ENCODE results near the gene NDUFA7.
"Not testable (repeated sequence)": the region's sequence is repeated elsewhere in the genome, so short reads cannot be mapped to it uniquely, and the experiment has no call there.

NDUFA7 gene

DNA sequence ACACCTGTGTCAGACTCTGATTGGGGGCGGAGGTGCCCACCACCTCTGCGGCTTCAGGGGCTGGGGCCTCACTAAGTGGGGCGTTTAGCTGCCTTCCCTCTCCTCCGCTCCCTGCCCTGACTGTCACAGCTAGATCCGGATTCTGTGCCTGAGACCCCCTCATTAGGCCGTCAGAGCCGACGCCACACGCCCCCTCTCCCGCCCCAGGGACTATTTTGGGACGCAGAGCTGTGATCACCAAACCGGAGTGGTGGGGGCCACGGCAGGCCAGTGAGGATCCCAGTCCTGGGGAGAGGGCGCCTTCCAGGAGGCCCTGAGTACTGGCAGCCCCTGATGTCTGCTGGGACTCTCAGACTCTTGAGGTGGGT lies 21.1 kb upstream of the NDUFA7 start:
- no peak for DNase-seq (ENCODE audit: low read depth in 3 of 3)

DNA sequence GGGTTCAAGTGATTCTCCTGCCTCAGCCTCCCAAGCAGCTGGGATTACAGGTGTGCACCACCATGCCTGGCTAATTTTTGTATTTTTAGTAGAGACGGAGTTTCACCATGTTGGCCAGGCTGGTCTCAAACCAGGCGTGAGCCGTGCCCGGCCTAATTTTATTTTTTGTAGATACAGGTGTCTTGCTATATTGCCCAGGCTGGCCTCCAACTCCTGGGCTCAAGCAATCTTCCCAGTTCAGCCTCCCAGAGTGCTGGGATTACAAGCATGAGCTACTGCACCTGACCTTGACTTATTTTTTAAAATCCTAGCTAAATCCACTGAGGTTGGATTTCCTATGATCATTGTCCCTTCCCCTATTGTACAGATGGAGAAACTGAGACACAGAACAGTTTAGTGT lies 20.3 kb upstream of the NDUFA7 start:
- DNase-seq (ENCODE audit: low read depth in 3 of 3) = not testable (repeated sequence)

DNA sequence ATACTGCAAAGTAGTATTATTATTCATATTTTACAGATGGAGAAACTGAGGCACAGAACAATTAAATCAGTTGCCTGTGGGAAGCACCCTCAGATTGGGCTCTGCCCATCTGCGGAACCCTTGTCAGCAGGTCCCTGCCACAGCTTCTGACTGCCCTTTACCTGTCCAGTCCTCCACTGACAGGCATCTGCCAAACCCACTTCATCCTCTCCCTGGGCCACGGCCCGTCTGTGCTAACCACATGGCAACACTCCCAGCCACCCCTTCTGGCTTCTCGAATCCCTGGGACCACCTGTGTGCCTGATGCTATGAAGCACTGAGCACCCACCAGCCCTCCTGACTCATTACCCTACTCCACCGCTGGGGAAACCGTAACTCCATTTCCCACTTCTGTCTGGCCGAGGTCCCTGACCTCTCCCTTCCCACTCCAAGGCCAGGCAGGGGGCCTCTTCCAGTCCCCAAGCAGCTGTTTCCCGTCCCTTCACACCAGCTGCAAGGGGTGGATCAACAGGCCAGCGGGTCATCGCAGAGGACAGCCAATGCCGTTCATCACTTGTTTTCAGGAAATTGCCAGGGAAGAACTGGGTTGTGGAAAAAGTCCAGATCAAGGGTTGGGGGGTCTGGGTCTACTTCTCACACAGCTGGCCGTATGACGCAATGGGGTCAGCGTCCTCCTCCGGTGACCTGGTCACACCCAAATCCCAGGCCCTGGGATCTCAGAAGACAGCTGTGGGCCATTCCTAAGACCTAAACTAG lies 19.3 kb upstream of the NDUFA7 start:
- no peak for DNase-seq (ENCODE audit: low read depth in 3 of 3)

GRCh38 chr19:8338835-8339234 lies 17.7 kb upstream of the NDUFA7 start:
- no peak for DNase-seq (ENCODE audit: low read depth in 3 of 3)

DNA sequence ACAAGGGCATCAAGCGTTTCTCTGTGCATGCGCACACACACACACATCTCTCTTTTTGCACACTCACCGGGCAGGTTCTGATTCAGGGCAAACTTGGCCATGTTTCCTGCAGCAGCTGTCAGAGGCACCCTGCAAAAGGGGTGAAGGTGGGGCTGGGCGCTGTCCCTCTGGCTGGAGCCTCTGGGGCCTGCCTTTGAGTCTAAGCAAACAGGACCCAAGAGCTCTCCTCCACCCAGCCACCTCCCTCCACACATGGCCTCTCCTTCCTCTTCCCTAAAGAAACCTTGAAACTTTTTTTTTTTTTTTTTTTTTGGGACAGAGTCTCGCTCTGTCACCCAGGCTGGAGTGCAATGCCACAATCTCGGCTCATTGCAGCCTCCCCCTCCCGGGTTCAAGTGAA lies 16.6 kb upstream of the NDUFA7 start:
- no peak for DNase-seq (ENCODE audit: low read depth in 3 of 3)

DNA sequence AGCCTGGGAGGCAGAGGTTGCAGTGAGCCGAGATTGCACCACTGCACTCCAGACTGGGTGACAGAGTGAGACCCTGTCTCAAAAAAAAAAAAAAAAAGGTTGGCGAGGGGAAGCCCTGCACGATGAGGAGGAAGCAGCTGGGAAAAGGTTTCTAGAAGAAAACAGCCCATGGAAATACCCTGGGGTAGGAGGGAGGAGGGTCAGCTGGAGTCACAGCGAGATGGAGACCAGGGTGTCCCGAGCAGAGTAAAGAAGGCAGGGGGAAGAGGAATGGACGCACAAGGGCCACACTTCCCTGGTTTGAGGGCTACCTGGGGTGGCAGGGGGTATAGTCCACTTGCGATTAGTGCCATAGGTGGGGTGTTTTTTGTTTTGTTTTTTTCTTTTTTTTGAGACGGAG lies 15.5 kb upstream of the NDUFA7 start:
- no peak for DNase-seq (ENCODE audit: low read depth in 3 of 3)

DNA sequence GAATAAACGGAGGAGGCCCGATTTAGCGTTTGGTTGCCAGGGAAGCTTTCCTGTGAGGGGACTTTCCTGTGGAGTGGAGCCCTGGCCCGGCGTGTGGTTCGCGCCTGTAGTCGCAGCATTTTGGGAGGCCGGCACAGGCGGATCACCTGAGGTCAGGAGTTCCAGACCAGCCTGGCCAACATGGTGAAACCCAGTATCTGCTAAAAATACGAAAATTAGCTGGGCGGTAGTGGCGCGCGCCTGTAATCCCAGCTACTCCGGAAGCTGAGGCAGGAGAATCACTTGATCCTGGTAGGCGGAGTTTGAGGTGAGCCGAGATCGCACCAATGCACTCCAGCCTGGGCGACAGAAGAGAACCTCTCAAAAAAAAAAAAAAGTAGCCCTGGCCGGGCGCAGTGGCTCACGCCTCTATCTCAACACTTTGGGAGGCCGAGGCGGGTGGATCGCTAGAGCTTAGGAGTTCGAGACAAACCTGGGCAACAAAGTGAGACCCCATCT lies 14.9 kb upstream of the NDUFA7 start:
- DNase-seq (ENCODE audit: low read depth in 3 of 3) = no peak

DNA sequence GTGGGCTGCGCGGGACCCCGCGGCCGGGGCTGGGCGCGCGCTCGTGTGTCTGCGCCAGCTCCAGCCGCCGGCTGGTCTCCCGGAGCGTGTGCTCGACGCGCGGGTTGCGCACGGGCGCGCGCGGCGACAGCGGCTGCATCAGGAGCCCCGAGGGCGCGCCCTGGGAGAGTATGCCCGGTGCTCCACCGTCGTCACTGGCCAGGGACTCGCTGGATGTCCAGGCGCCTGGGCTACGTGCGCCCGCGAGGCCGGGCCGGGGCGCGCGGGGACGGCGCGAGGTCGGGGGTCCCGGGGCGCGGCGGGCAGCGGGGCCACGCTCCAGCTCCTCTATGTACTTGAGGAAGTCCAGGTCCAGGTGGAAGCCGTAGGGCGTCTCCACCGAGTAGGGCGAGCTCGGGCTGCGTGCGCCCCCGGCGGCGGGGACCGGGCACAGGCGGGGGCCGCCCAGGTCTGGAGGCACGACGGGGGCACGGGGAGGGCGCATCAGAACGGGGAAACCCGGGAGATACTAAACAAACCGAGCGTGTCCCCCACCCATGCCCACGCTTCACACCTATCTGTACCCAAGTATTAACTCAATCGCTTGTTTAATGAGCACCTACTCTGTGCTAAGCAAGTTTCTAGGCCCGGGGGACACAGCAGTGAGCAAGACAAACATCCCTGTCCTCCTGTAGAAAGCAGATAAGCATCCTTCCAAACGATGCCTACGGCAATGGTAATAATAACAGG lies 14.3 kb upstream of the NDUFA7 start:
- DNase-seq (ENCODE audit: low read depth in 3 of 3) = no peak

DNA sequence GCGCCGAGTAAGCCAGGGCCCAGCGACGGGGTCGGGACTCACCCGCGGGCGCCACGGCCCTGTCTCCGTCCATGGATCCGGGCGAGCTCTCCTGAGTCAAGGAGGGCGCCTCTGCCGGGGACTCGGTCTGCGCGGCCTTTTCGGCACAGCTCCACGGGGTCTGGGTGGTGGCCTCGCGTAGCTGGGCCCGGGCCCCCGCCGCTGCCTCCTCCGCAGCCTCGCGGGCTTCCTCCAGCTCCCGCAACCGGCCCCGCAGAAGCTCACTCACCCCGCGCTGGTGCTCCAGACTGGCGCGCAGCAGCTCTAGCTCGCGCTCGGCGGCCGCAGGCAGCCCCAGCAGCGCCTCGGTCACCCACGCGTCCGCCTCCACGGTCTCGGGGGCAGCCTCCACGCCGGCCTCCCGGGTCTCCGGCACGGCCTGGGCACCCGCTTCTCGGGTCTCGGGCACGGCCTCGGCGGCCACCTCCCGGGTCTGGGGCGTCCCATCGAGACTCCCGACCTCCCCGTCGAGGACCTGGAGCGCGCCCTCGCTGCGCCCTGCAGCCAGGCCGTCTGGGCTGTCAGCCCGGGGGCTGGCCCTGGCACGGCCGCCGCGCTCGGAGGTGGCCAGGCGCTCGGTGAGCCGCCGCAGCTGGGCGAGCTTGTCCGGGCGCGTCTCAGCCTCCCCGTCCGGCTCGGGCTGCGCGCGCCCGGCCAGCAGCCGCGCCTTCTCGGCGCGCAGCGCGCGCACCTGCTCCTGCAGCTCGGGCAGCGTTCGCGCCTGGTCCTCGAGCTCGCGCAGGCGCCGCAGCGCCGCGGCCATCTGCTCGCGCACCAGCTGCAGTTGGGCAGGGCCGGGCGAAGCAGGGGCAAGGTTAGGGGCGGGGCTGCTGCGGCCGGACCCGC lies 13.5 kb upstream of the NDUFA7 start:
- no peak for DNase-seq (ENCODE audit: low read depth in 3 of 3)

- no peak for DNase-seq (ENCODE audit: low read depth in 3 of 3)
Observed at GRCh38 chr19:8333767-8334457, 12.7 kb upstream of the NDUFA7 start.

DNA sequence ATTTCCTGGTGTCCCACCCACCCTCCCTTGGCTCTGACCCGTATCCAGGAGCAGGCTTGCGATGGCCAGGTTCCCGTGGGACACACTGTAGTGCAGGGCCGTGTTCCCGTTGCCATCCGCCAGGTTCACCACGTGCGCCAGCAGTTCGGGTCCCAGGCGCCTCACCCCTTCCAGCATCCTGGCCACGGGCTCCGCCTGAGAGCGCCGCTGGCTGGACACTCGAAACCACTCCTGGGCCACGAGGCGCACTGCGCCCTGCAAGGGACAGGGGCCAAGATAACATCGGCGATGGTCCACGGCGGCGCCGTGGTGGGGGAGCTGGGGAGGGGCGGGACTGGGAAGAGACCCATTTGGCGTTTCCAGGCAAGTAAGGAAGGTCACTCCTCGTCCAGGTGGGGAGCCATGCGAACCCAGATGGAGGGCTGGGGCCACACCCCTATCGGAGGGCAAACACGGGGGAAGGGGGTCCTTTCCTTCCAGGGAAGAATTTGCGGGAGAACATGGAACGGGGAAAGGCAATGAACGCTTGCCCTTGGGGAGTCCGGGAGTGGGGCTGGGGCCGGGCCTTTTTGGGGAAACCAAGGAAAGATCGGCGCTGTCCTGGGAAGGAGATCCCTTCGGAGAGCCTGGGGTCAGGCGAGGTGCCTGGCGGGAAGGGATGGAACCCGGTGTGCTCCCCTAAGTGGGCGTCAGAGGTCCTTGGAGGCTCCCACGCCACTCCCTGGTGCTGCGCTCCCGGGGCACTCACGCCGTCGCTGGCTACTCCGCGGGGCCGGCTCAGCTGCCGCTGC lies 12.0 kb upstream of the NDUFA7 start:
- no peak for DNase-seq (ENCODE audit: low read depth in 3 of 3)

- DNase-seq (ENCODE audit: low read depth in 3 of 3) = no peak
Observed at GRCh38 chr19:8331263-8331845, 10.2 kb upstream of the NDUFA7 start.

DNA sequence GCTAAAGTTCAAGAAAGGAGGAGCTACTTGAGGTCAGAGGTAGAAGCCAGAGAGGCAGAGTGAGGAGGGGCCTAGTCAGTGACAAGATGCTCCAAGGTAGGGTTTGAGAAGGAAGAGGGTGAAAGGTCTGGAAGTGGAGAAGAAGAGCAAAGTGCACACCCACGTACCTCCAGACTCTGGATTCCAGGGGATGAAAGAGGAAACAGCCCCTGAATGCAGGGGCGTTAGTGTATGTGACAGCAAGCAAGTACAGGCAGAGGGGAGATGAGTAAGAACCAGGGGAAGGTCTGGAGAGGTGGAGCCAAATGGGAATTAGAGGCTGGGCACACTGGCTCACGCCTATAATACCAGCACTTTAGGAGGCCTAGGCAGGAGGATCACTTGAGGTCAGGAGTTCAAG lies 8.8 kb upstream of the NDUFA7 start:
- no peak for DNase-seq (ENCODE audit: low read depth in 3 of 3)

DNA sequence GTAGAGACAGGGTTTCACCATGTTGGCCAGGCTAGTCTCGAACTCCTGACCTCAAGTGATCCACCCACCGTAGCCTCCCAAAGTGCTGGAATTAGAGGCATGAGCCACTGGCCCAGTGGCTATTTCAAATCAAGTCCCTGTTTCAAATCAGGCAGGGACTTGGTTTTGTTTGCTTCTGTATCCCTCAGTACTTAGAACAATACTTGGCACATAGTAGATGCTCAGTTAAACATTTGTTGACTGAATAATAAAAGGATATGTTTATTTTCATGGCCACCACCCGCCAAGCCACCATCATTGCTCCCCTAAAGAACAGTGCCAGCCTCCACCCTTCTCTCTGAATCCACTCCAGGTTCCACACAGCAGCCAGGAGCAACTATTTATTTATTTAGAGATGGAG lies 4.3 kb upstream of the NDUFA7 start:
- DNase-seq (ENCODE audit: low read depth in 3 of 3) = no peak

- no peak for DNase-seq (ENCODE audit: low read depth in 3 of 3)
Observed at GRCh38 chr19:8324186-8325050, 3.2 kb upstream of the NDUFA7 start.

DNA sequence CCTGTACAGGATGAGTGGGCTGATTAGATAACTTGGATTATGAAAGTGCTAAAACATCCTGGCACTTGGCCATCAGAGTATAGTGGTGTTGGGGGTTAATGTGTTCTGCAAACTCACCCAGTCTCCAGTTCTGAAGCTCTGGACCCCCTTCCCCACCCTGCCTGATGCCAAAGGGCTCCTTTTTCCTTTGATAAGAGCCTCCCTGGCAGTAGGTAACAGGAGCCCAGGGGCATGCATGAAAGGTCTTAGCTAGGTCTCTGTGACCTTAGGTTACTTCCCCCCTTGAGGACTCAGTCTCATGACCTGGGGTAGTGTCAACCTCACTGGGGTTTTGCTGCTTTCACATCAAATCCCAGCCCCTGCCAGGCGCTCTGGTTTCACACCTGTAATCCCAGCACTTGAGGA lies 2.6 kb upstream of the NDUFA7 start:
- DNase-seq (ENCODE audit: low read depth in 3 of 3) = no peak

DNA sequence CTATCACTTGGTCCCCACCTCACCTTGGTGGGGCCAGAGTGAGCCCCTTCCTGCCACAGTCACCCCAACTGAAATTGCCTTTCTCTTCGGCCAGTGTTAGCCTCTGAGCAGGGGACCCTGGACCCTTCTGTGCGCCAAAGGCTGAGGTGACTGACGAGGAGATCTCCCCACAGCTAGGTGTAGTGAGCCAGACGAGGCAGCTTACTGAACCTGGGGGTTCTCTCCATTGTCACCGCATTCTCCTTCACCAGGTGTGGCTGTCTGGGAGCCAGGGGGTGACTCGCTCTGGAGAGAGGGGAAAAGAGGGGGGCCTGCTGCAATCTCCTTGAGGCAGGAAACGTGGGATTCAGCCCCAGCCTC lies 1.4 kb upstream of the NDUFA7 start:
- DNase-seq (ENCODE audit: low read depth in 3 of 3) = no peak

DNA sequence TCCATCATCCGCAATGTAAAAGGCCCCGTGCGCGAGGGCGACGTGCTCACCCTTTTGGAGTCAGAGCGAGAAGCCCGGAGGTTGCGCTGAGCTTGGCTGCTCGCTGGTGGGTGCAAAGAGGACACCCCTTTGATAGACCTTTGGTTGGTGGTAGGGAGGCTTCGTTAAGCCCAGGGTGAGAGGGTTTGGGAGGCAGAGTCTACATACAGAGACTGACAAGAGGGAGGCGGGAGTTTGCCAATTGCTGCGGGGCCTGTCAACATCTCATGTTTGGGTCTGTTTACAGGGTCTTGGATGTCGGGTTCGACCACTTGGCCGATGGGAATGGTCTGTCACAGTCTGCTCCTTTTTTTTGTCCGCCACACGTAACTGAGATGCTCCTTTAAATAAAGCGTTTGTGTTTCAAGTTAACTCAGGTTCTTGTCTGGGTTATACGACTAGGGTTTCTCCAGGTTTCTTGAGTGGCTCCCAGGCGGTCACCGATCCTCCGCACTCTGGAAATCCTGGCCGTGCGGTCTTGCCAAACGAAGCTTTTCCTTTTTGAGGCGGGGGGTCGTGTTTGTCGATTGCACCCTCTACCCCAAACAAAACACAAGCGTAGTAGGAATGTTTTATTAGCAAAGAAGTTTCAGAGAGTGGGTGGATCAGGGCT lies 937 bp upstream of the NDUFA7 start:
- no peak for DNase-seq (ENCODE audit: low read depth in 3 of 3)

DNA sequence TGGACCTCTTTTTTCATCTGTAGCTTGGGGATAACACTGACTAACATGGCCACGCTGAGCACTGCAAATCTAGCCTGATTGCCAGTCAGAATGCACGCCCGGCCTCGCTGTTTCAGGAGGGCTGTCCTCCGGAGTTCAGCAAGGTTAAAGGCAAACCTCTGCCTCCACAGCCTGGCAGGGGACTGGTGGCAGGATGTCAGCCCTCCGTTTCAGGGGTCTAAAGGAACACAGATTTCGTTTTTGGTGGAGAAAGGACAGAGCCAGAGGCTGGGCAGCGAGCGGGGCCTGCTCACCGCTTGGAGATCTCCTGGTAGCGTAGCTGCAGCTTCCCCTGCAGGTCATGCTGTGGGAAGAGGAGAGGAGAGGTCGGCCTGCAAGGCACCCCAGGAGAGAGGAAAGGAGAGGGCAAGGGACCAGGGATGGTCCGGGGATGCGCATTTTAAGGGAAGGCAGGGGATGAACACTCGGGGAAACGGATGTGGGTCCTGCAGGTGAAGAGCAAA lies 560 bp downstream of the NDUFA7 start:
- DNase-seq (ENCODE audit: low read depth in 3 of 3) = no peak

Data from stimulated activated CD4-positive, alpha-beta T cell treated with anti-CD3 and anti-CD28 coated beads, TNF-alpha, amount 100 ng/mL, for 48 hours (primary cell).